ENCODE measurements around the gene EFEMP2.
A peak's percentile ranks its signal among the peaks of the same experiment; 100 is the strongest.

Gene EFEMP2

GRCh38 chr11:65883786-65884715, 11.5 kb upstream of the EFEMP2 start:
- Histone ChIP-seq H3K27ac (ENCODE audit: low read depth, low read length) (no peak overlapping the region), H3K9me3 (ENCODE audit: control insufficient read depth, insufficient read depth, low read depth, low read length) (no peaks in the 10 kb centered on the region)

GRCh38 chr11:65883058-65883761, 10.6 kb upstream of the EFEMP2 start:
- H3K27me3 ChIP-seq (ENCODE audit: control insufficient read depth, insufficient read depth, low read length): no peaks in the 10 kb centered on the region
- peaks cover 5% of the 10 kb centered on the region for H3K4me1 ChIP-seq (ENCODE audit: control insufficient read depth, insufficient read depth, low read length)
- H3K9ac ChIP-seq (ENCODE audit: low read length): no peak overlapping the region
- H3K9me3 ChIP-seq (ENCODE audit: control insufficient read depth, insufficient read depth, low read depth, low read length): no peaks in the 10 kb centered on the region
- H3K4me3 ChIP-seq (ENCODE audit: low read depth, low read length): no peak overlapping the region
- H3K36me3 ChIP-seq (ENCODE audit: control insufficient read depth, insufficient read depth, low read length): peaks cover 53% of the 10 kb centered on the region
- no peak overlapping the region for H3K27ac ChIP-seq (ENCODE audit: low read depth, low read length)

More at GRCh38 chr11:65883786-65884715, 11.5 kb upstream of the EFEMP2 start:
- peaks cover 53% of the 10 kb centered on the region for H3K36me3 ChIP-seq (ENCODE audit: control insufficient read depth, insufficient read depth, low read length)
- peaks cover 6% of the 10 kb centered on the region for H3K4me1 ChIP-seq (ENCODE audit: control insufficient read depth, insufficient read depth, low read length)
- H3K27me3 ChIP-seq (ENCODE audit: control insufficient read depth, insufficient read depth, low read length): peaks cover 1% of the 10 kb centered on the region; the same call in 1 of the 2 replicates
- no peak overlapping the region for H3K9ac ChIP-seq (ENCODE audit: low read length)
- no peak overlapping the region for H3K4me3 ChIP-seq (ENCODE audit: low read depth, low read length)

GRCh38 chr11:65882120-65883057, 9.8 kb upstream of the EFEMP2 start:
- no peak overlapping the region for H3K27ac ChIP-seq (ENCODE audit: low read depth, low read length)
- no peaks in the 10 kb centered on the region for H3K9me3 ChIP-seq (ENCODE audit: control insufficient read depth, insufficient read depth, low read depth, low read length)
- H3K4me3 ChIP-seq (ENCODE audit: low read depth, low read length): no peak overlapping the region
- no peak overlapping the region for H3K9ac ChIP-seq (ENCODE audit: low read length)
- peaks cover 2% of the 10 kb centered on the region for H3K4me1 ChIP-seq (ENCODE audit: control insufficient read depth, insufficient read depth, low read length)
- H3K36me3 ChIP-seq (ENCODE audit: control insufficient read depth, insufficient read depth, low read length): peaks cover 53% of the 10 kb centered on the region
- no peaks in the 10 kb centered on the region for H3K27me3 ChIP-seq (ENCODE audit: control insufficient read depth, insufficient read depth, low read length)

GRCh38 chr11:65880844-65881421, 8.3 kb upstream of the EFEMP2 start:
- no peaks in the 10 kb centered on the region for H3K4me1 ChIP-seq (ENCODE audit: control insufficient read depth, insufficient read depth, low read length)
- H3K27me3 ChIP-seq (ENCODE audit: control insufficient read depth, insufficient read depth, low read length): no peaks in the 10 kb centered on the region
- no peak overlapping the region for H3K9ac ChIP-seq (ENCODE audit: low read length)
- peaks cover 41% of the 10 kb centered on the region for H3K36me3 ChIP-seq (ENCODE audit: control insufficient read depth, insufficient read depth, low read length)
- H3K4me3 ChIP-seq (ENCODE audit: low read depth, low read length): no peak overlapping the region
- H3K9me3 ChIP-seq (ENCODE audit: control insufficient read depth, insufficient read depth, low read depth, low read length): no peaks in the 10 kb centered on the region
- no peak overlapping the region for H3K27ac ChIP-seq (ENCODE audit: low read depth, low read length)

- Histone ChIP-seq H3K4me1 (ENCODE audit: control insufficient read depth, insufficient read depth, low read length) (no peaks in the 10 kb centered on the region), H3K9ac (ENCODE audit: low read length) (no peak overlapping the region), H3K27me3 (ENCODE audit: control insufficient read depth, insufficient read depth, low read length) (no peaks in the 10 kb centered on the region), H3K4me3 (ENCODE audit: low read depth, low read length) (no peak overlapping the region), H3K36me3 (ENCODE audit: control insufficient read depth, insufficient read depth, low read length) (peaks cover 32% of the 10 kb centered on the region), H3K27ac (ENCODE audit: low read depth, low read length) (no peak overlapping the region), H3K9me3 (ENCODE audit: control insufficient read depth, insufficient read depth, low read depth, low read length) (no peaks in the 10 kb centered on the region)
Observed at GRCh38 chr11:65880027-65880426, 7.4 kb upstream of the EFEMP2 start.

GRCh38 chr11:65879617-65880016, 7.0 kb upstream of the EFEMP2 start, which contains the start of gene CTSW:
Gene CTSW (plus strand): TSS chr11:65879837. CDS start chr11:65879855, 18 bp downstream.
- no peak within 1 kb of the TSS for H3K9ac ChIP-seq (ENCODE audit: low read length)
- H3K27ac ChIP-seq (ENCODE audit: low read depth, low read length): no peak within 1 kb of the TSS
- no peak within 1 kb of the TSS for H3K4me3 ChIP-seq (ENCODE audit: low read depth, low read length)

GRCh38 chr11:65873318-65874156, 937 bp upstream of the EFEMP2 start:
- H3K27me3 ChIP-seq (ENCODE audit: control insufficient read depth, insufficient read depth, low read length): 0 out of 2 replicates have a peak, but pooled peaks cover 2% of the 10 kb centered on the region
- H3K9ac ChIP-seq (ENCODE audit: low read length): peak overlapping the region; percentile 68
- H3K4me3 ChIP-seq (ENCODE audit: low read depth, low read length): peak overlapping the region; percentile 71
- H3K4me1 ChIP-seq (ENCODE audit: control insufficient read depth, insufficient read depth, low read length): peaks cover 6% of the 10 kb centered on the region; the same call in 1 of the 2 replicates
- H3K36me3 ChIP-seq (ENCODE audit: control insufficient read depth, insufficient read depth, low read length): no peaks in the 10 kb centered on the region; the same call in 1 of the 2 replicates
- H3K27ac ChIP-seq (ENCODE audit: low read depth, low read length): no peak overlapping the region
- H3K9me3 ChIP-seq (ENCODE audit: control insufficient read depth, insufficient read depth, low read depth, low read length): no peaks in the 10 kb centered on the region

More at GRCh38 chr11:65879617-65880016, 7.0 kb upstream of the EFEMP2 start, which contains the start of gene CTSW:
- no peaks in the 10 kb centered on the region for H3K9me3 ChIP-seq (ENCODE audit: control insufficient read depth, insufficient read depth, low read depth, low read length)
- H3K36me3 ChIP-seq (ENCODE audit: control insufficient read depth, insufficient read depth, low read length): peaks cover 29% of the 10 kb centered on the region
- H3K27me3 ChIP-seq (ENCODE audit: control insufficient read depth, insufficient read depth, low read length): no peaks in the 10 kb centered on the region
- H3K4me1 ChIP-seq (ENCODE audit: control insufficient read depth, insufficient read depth, low read length): no peaks in the 10 kb centered on the region

- peak overlapping the region; percentile 71 for H3K4me3 ChIP-seq (ENCODE audit: low read depth, low read length)
- H3K36me3 ChIP-seq (ENCODE audit: control insufficient read depth, insufficient read depth, low read length): peaks cover 3% of the 10 kb centered on the region; the same call in 1 of the 2 replicates
- H3K27me3 ChIP-seq (ENCODE audit: control insufficient read depth, insufficient read depth, low read length): 0 out of 2 replicates have a peak, but pooled peaks cover 2% of the 10 kb centered on the region
- peaks cover 10% of the 10 kb centered on the region for H3K4me1 ChIP-seq (ENCODE audit: control insufficient read depth, insufficient read depth, low read length)
- no peak overlapping the region for H3K27ac ChIP-seq (ENCODE audit: low read depth, low read length)
- H3K9ac ChIP-seq (ENCODE audit: low read length): peak overlapping the region; percentile 84
- no peaks in the 10 kb centered on the region for H3K9me3 ChIP-seq (ENCODE audit: control insufficient read depth, insufficient read depth, low read depth, low read length)
Observed at GRCh38 chr11:65871811-65872548, 620 bp downstream of the EFEMP2 start.
